GM10847 (cell line): ENCODE data around the gene ANTXR1.

Source experiments
- POLR2A ChIP-seq: IDR thresholded peaks from 2 replicates; pipeline ENCODE4 v1.6.1; 2011; ENCODE audit not compliant: insufficient read length; ENCODE audit errors: extremely low read depth

The ANTXR1 gene

GRCh38 chr2:69231612-69232277, 218.8 kb downstream of the ANTXR1 start:
- TF ChIP-seq POLR2A: no peak

DNA sequence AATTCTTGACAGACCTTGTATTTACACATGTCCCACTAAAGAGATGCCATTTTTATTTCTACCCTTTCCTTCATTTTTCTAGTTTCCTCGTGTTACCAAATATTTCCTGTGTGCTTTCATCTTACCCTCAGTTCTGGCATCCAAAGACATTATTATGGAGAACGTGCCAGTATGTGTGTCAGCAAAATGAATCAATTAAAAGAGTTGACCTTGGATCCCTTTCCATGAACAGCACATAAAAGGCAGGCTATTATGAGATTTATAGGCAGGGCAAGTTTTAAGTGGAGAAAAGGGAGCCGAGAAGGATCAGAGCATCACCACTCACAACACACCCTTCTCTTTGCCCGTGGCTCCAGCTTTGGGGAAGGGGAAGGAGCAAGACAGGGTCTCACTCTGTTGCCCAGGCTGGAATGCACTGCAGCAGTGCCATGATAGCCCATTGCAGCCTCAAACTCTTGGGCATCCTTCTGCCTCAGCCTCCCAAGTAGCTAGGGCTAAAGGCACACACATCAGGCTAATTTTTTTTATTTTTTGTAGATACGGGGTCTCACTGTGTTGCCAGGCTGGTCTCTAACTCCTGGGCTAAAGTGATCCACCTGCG, 224.2 kb downstream of the ANTXR1 start:
- no peak for TF ChIP-seq POLR2A

- TF ChIP-seq POLR2A: no peak
Observed at GRCh38 chr2:69238449-69239031, 225.6 kb downstream of the ANTXR1 start.

DNA sequence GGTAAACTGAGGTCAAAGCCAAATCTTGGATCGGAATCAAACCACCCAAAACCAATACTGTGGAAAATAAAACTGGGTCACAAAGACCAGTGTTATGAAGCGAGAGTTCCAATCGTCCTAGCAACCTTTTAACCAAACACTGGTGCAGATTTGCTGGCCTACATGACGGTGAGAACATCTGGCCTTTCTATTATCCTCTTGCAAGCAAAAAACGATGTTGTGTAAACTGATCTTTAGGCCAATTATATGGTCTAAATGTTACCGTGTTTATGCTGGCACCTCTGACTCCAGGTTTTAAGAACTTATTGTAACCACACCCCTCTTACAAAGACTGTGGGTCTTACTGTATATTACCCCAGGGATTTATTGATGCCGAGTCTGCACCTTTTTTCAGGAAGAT, 228.1 kb downstream of the ANTXR1 start:
- no peak for TF ChIP-seq POLR2A

DNA sequence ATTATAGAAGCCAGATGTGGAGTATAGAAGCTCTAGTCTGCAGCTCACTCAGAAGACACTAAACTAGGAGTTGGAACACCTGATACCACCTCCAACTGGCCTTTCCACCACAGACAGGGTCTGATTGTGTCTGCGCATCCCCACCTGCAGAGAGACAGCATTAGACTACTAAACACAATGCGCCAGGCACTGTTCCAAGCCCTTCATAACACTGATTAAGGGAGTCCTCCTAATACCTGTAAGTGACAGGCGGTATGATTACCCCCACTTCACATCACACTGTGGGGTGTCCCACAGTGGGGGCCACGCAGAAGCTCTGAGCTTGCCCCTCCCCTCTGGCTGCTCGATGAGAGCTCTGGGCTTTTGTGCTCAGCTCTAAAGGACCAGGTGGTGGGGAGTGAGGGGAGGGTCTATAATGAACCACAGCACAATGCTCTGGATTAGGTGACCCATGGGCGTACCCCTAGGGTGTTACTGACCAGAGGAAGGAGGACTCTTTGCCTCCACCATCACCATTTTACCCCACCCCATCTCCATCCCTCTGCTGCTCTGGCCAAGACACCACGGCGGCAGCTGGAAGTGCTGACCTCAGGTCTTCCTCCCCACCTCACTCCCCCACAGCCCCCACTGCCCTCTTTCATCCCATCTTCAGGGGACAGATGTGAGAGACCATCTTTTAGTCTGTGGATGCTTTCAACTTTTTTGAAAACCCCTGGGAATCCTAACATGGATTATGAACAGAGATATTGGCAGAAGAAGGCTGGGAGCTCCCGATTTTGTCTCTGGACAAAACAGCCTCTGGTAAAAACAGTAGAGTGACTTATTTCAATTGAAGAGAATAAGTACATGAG, 228.9 kb downstream of the ANTXR1 start:
- TF ChIP-seq POLR2A: no peak

- no peak for TF ChIP-seq POLR2A
Observed at GRCh38 chr2:69242651-69243051, 229.7 kb downstream of the ANTXR1 start.

DNA sequence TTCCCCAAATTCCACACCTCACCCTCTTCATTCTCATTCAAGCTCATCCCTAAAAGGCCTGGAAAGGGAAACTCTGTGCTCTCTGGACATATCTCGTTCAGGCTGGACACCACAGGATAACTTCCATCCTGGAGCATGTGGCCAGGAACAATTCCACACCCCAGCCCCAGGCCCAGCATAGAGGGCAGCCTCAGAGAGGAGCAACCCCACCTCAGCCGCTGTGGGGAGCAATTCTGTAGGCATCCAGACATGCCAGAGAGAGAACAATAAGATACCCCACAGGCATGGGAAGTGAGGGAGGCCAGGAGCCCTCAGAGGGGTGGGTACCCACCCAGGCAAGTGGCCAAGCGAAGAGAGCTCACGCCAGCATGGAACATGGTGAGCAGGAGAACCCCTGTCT, 230.7 kb downstream of the ANTXR1 start:
- no peak for TF ChIP-seq POLR2A

GRCh38 chr2:69244882-69245281, 231.9 kb downstream of the ANTXR1 start:
- TF ChIP-seq POLR2A: no peak

- no peak for TF ChIP-seq POLR2A
Observed at GRCh38 chr2:69247583-69247982, 234.6 kb downstream of the ANTXR1 start.

DNA sequence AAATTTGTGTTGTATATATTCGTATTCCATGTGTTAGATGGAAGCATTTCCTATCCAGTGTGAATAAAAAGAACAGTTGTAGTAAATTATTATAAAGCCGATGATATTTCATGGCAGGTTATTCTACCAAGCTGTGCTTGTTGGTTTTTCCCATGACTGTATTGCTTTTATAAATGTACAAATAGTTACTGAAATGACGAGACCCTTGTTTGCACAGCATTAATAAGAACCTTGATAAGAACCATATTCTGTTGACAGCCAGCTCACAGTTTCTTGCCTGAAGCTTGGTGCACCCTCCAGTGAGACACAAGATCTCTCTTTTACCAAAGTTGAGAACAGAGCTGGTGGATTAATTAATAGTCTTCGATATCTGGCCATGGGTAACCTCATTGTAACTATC, 235.3 kb downstream of the ANTXR1 start:
- no peak for TF ChIP-seq POLR2A

- TF ChIP-seq POLR2A: no peak
Observed at GRCh38 chr2:69250981-69251380, 238.0 kb downstream of the ANTXR1 start.

- TF ChIP-seq POLR2A: no peak
Observed at GRCh38 chr2:69251943-69252342, 239.0 kb downstream of the ANTXR1 start.

- TF ChIP-seq POLR2A: no peak
Observed at GRCh38 chr2:69253112-69253511, 240.1 kb downstream of the ANTXR1 start.

- TF ChIP-seq POLR2A: no peak
Observed at GRCh38 chr2:69253611-69254301, 240.8 kb downstream of the ANTXR1 start.

DNA sequence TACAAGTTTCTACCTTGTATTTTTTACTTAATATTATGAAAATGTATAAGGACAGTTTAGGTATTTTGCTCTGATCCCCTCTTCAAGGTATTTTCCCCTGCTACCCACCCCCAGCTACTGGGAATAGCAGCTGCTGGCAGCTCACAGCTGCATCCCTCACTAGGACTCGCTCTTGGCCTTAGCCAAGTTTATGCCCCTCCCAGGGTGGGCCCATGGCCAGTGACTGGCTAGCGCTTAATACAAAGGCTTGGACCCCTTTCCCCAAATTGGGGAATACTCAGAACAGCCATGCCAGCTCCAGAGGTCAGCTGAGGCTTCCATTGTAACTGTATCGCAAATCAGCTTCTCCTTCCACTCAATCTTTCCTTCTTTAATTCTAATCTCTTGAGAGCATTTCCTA, 242.8 kb downstream of the ANTXR1 start:
- no peak for TF ChIP-seq POLR2A
